Trophoblast cell (in vitro differentiated cells and primary cell): ENCODE data around the gene AP4S1.

Source experiments
- DNase-seq, 2 donors: peaks; one replicate each; pipeline ENCODE4 v3.0.0-alpha.2; 2016
- H2AFZ ChIP-seq: 2 replicates; pipeline ENCODE4 v1.6.1; 2013; ENCODE audit warnings: low read length, moderate library complexity, mild to moderate bottlenecking; ENCODE audit not compliant: insufficient read depth, poor library complexity
- H2AK5ac ChIP-seq: 2 replicates; pipeline ENCODE4 v1.6.1; 2013; ENCODE audit warnings: mild to moderate bottlenecking, low read length
- H2BK120ac ChIP-seq: 2 replicates; pipeline ENCODE4 v1.6.1; 2013; ENCODE audit warnings: low read length, mild to moderate bottlenecking, moderate library complexity; ENCODE audit not compliant: insufficient read depth, poor library complexity
- H2BK12ac ChIP-seq: 2 replicates; pipeline ENCODE4 v1.6.1; 2013; ENCODE audit warnings: mild to moderate bottlenecking, low read length, moderate library complexity
- H2BK5ac ChIP-seq: 2 replicates; pipeline ENCODE4 v1.6.1; 2013; ENCODE audit warnings: low read length, low read depth, moderate library complexity, mild to moderate bottlenecking; ENCODE audit not compliant: poor library complexity
- H3K14ac ChIP-seq: 2 replicates; pipeline ENCODE4 v1.6.1; 2013; ENCODE audit warnings: mild to moderate bottlenecking, low read length
- H3K18ac ChIP-seq: 2 replicates; pipeline ENCODE4 v1.6.1; 2013; ENCODE audit warnings: mild to moderate bottlenecking, low read length
- H3K23ac ChIP-seq: 2 replicates; pipeline ENCODE4 v1.6.1; 2013; ENCODE audit warnings: low read length
- H3K27ac ChIP-seq: 2 replicates; pipeline ENCODE4 v1.5.1; 2013; ENCODE audit warnings: low read depth, mild to moderate bottlenecking, inconsistent platforms, low read length, moderate library complexity
- H3K27me3 ChIP-seq: 2 replicates; pipeline ENCODE4 v1.6.1; 2013; ENCODE audit warnings: inconsistent platforms, mild to moderate bottlenecking, low read length, moderate library complexity; ENCODE audit not compliant: insufficient read depth
- H3K36me3 ChIP-seq, 2 experiments: 1 replicate in 1 of 2; 2 replicates in 1 of 2; pipeline ENCODE4 v1.6.1; 2013; ENCODE audit warnings: low read length in 2 of 2, mild to moderate bottlenecking in 2 of 2, moderate library complexity in 1 of 2; ENCODE audit not compliant: insufficient read depth in 2 of 2, control insufficient read depth in 1 of 2
- H3K4ac ChIP-seq: 2 replicates; pipeline ENCODE4 v1.6.1; 2013; ENCODE audit warnings: low read depth, mild to moderate bottlenecking, low read length, moderate library complexity
- H3K4me1 ChIP-seq, 2 experiments: 1 replicate in 1 of 2; 2 replicates in 1 of 2; pipeline ENCODE4 v1.6.1; 2013; ENCODE audit warnings: low read length in 2 of 2, mild to moderate bottlenecking in 2 of 2, moderate library complexity in 1 of 2; ENCODE audit not compliant: insufficient read depth in 2 of 2, control insufficient read depth in 1 of 2
- H3K4me2 ChIP-seq: 2 replicates; pipeline ENCODE4 v1.6.1; 2013; ENCODE audit warnings: inconsistent platforms, mild to moderate bottlenecking, low read length, moderate library complexity
- H3K4me3 ChIP-seq: 2 replicates; pipeline ENCODE4 v1.5.1; 2013; ENCODE audit warnings: mild to moderate bottlenecking, low read depth, low read length, inconsistent platforms
- H3K79me1 ChIP-seq: one replicate; pipeline ENCODE4 v1.6.1; 2013; ENCODE audit warnings: low read length
- H3K79me2 ChIP-seq: 2 replicates; pipeline ENCODE4 v1.6.1; 2013; ENCODE audit warnings: low read length, mild to moderate bottlenecking; ENCODE audit not compliant: control insufficient read depth, insufficient read depth, poor library complexity
- H3K9ac ChIP-seq: 2 replicates; pipeline ENCODE4 v1.6.1; 2013; ENCODE audit warnings: mild to moderate bottlenecking, low read length
- H3K9me3 ChIP-seq: 2 replicates; pipeline ENCODE4 v1.6.1; 2013; ENCODE audit warnings: low read depth, mild to moderate bottlenecking, control low read depth, inconsistent platforms, low read length; ENCODE audit not compliant: insufficient read depth
- H4K12ac ChIP-seq: 2 replicates; pipeline ENCODE4 v1.6.1; 2013; ENCODE audit warnings: low read depth, mild to moderate bottlenecking, low read length, moderate library complexity
- H4K8ac ChIP-seq: 2 replicates; pipeline ENCODE4 v1.6.1; 2013; ENCODE audit warnings: low read depth, mild to moderate bottlenecking, low read length, moderate library complexity
- H4K91ac ChIP-seq: one replicate; pipeline ENCODE4 v1.6.1; 2013; ENCODE audit warnings: low read depth, mild to moderate bottlenecking, low read length, moderate library complexity
- WGBS: extraction: QIAGEN DNeasy Blood & Tissue Kit; methylation state at CpG from one replicate; pipeline ENCODE4 v1.1.7; 2013; ENCODE audit warnings: missing lambda C conversion rate; ENCODE audit not compliant: insufficient read length, insufficient coverage; ENCODE audit errors: extremely low coverage; 5-methylcytosine and 5-hydroxymethylcytosine counted together

The AP4S1 gene

GRCh38 chr14:31024577-31025366, 677 bp upstream of the AP4S1 start:
- Histone ChIP-seq H2AFZ (no peak overlapping the region), H3K36me3 (peaks cover 0 to 2% of the 10 kb centered on the region in 2 experiments), H3K14ac (no peak overlapping the region), H3K9ac (peak overlapping the region; percentile 99), H3K23ac (no peak overlapping the region), H3K27me3 (no peaks in the 10 kb centered on the region), H3K18ac (no peak overlapping the region), H3K4me2 (peak overlapping the region; percentile 80), H4K12ac (no peak overlapping the region), H3K27ac (no peak overlapping the region), H4K8ac (no peak overlapping the region), H3K4me3 (peak overlapping the region; percentile 100), H3K9me3 (no peaks in the 10 kb centered on the region), H2BK5ac (no peak overlapping the region), H3K79me1 (peaks cover 19% of the 10 kb centered on the region), H2BK12ac (no peak overlapping the region), H4K91ac (no peak overlapping the region), H2AK5ac (no peak overlapping the region), H3K4me1 (peaks cover 3% of the 10 kb centered on the region in 2 experiments), H3K4ac (peak overlapping the region; percentile 89), H3K79me2 (peaks cover 21% of the 10 kb centered on the region), H2BK120ac (no peak overlapping the region)
- WGBS: no CpG with 5 or more reads among the region's 11 CpGs
- DNase-seq: peak in 1 of 2 donors; percentile 58

- Histone ChIP-seq H3K9ac (peak within 1 kb of the TSS; percentile 99), H3K27me3 (no peaks in the 10 kb centered on the region), H3K79me2 (peaks cover 15% of the 10 kb centered on the region), H3K36me3 (no peaks in the 10 kb centered on the region), H3K79me1 (peaks cover 19% of the 10 kb centered on the region), H3K27ac (peak within 1 kb of the TSS; percentile 98), H2BK120ac (peak within 1 kb of the TSS; percentile 89), H3K23ac (no peak within 1 kb of the TSS), H4K91ac (peak within 1 kb of the TSS; percentile 99), H3K14ac (peak within 1 kb of the TSS; percentile 93), H4K12ac (peak within 1 kb of the TSS; percentile 97), H2BK5ac (peak within 1 kb of the TSS; percentile 93), H2AFZ (peak within 1 kb of the TSS; percentile 89), H3K9me3 (no peaks in the 10 kb centered on the region), H3K4ac (peak within 1 kb of the TSS; percentile 84), H3K18ac (peak within 1 kb of the TSS; percentile 85), H3K4me1 (peaks cover 3% of the 10 kb centered on the region in 2 experiments), H4K8ac (peak within 1 kb of the TSS; percentile 89), H3K4me2 (peak within 1 kb of the TSS; percentile 80), H3K4me3 (peak within 1 kb of the TSS; percentile 100), H2BK12ac (peak within 1 kb of the TSS; percentile 7), H2AK5ac (peak within 1 kb of the TSS; percentile 80)
- DNase-seq: no peak
- WGBS: no CpG with 5 or more reads among the region's 31 CpGs
These were observed 614 bp downstream of the AP4S1 start, which contains the start of gene STRN3 for GRCh38 chr14:31026077-31026449. Gene STRN3 (minus strand): TSS chr14:31026379. CDS start chr14:31026185, 194 bp downstream.

- H2BK120ac ChIP-seq: peak overlapping the region; percentile 79
- H4K91ac ChIP-seq: peak overlapping the region; percentile 81
- no peak overlapping the region for H2BK12ac ChIP-seq
- DNase-seq: peak; percentile 96 to 99
- H3K9ac ChIP-seq: peak overlapping the region; percentile 90
- peak overlapping the region; percentile 92 for H2BK5ac ChIP-seq
- H3K27me3 ChIP-seq: no peaks in the 10 kb centered on the region
- peak overlapping the region; percentile 77 for H3K4me3 ChIP-seq
- H3K79me2 ChIP-seq: peaks cover 15% of the 10 kb centered on the region
- H3K4ac ChIP-seq: peak overlapping the region; percentile 84
- H4K12ac ChIP-seq: peak overlapping the region; percentile 97
- peak overlapping the region; percentile 89 for H4K8ac ChIP-seq
- H3K4me1 ChIP-seq: peaks cover 3 to 5% of the 10 kb centered on the region in 2 experiments
- H3K36me3 ChIP-seq: no peaks in the 10 kb centered on the region
- H3K4me2 ChIP-seq: peak overlapping the region; percentile 71
- no peaks in the 10 kb centered on the region for H3K9me3 ChIP-seq
- no peak overlapping the region for H3K23ac ChIP-seq
- H3K79me1 ChIP-seq: peaks cover 19% of the 10 kb centered on the region
- H2AK5ac ChIP-seq: no peak overlapping the region
- no CpG with 5 or more reads among the region's 48 CpGs for WGBS
- H3K18ac ChIP-seq: peak overlapping the region; percentile 49
- peak overlapping the region; percentile 89 for H2AFZ ChIP-seq
- peak overlapping the region; percentile 98 for H3K27ac ChIP-seq
- H3K14ac ChIP-seq: peak overlapping the region; percentile 49
These were observed 1.2 kb downstream of the AP4S1 start for GRCh38 chr14:31026450-31027235.

GRCh38 chr14:31027847-31028246, 2.4 kb downstream of the AP4S1 start:
- H2AFZ ChIP-seq: no peak overlapping the region
- no peak for DNase-seq
- H3K4ac ChIP-seq: no peak overlapping the region
- H3K23ac ChIP-seq: no peak overlapping the region
- no peak overlapping the region for H3K18ac ChIP-seq
- H2BK120ac ChIP-seq: no peak overlapping the region
- no peaks in the 10 kb centered on the region for H3K27me3 ChIP-seq
- H4K91ac ChIP-seq: no peak overlapping the region
- peaks cover 3 to 7% of the 10 kb centered on the region in 2 experiments for H3K4me1 ChIP-seq
- H2BK12ac ChIP-seq: no peak overlapping the region
- H2BK5ac ChIP-seq: no peak overlapping the region
- no peak overlapping the region for H3K9ac ChIP-seq
- peaks cover 19% of the 10 kb centered on the region for H3K79me1 ChIP-seq
- no peak overlapping the region for H3K4me2 ChIP-seq
- H3K14ac ChIP-seq: no peak overlapping the region
- H3K36me3 ChIP-seq: no peaks in the 10 kb centered on the region
- H4K8ac ChIP-seq: no peak overlapping the region
- H3K27ac ChIP-seq: no peak overlapping the region
- H3K9me3 ChIP-seq: no peaks in the 10 kb centered on the region
- no peak overlapping the region for H4K12ac ChIP-seq
- peaks cover 15% of the 10 kb centered on the region for H3K79me2 ChIP-seq
- H2AK5ac ChIP-seq: no peak overlapping the region
- H3K4me3 ChIP-seq: no peak overlapping the region
- WGBS: no CpG with 5 or more reads among the region's 1 CpG
